Measurements from ENCODE around the gene SLC27A5. TPM values are rescaled to one million over a fixed set of nuclear protein-coding genes. Genes with fewer than 3 reads are reported as not detected.
A peak's percentile ranks its signal among the peaks of the same experiment; 100 is the strongest.

Gene SLC27A5
- total and polyA plus RNA-seq, 7 donors: 2.3 to 22.9 (median 7.8) TPM

DNA sequence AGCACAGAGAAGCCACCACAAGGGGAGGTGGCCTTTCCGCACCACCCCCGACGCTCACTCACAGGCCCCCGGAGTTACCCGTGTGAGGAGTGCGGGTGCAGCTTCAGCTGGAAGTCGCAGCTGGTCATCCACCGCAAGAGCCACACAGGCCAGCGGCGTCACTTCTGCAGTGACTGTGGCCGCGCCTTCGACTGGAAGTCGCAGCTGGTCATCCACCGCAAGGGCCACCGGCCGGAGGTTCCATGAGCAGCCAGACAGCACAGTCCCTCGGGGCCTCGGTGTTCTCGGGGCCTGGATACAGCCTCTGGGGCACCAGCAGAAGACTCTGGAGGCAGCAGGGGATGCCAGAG, 31.3 kb downstream of the SLC27A5 start:
- H3K9me3 ChIP-seq: no peaks in the 10 kb centered on the region
- TF ChIP-seq EP300 (IDR thresholded peaks at IDR 0.05) (no peak), POLR2A (IDR thresholded peaks at IDR 0.05) (no peak)
- TF ChIP-seq, protein P1, sequence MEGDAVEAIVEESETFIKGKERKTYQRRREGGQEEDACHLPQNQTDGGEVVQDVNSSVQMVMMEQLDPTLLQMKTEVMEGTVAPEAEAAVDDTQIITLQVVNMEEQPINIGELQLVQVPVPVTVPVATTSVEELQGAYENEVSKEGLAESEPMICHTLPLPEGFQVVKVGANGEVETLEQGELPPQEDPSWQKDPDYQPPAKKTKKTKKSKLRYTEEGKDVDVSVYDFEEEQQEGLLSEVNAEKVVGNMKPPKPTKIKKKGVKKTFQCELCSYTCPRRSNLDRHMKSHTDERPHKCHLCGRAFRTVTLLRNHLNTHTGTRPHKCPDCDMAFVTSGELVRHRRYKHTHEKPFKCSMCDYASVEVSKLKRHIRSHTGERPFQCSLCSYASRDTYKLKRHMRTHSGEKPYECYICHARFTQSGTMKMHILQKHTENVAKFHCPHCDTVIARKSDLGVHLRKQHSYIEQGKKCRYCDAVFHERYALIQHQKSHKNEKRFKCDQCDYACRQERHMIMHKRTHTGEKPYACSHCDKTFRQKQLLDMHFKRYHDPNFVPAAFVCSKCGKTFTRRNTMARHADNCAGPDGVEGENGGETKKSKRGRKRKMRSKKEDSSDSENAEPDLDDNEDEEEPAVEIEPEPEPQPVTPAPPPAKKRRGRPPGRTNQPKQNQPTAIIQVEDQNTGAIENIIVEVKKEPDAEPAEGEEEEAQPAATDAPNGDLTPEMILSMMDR (IDR thresholded peaks at IDR 0.05): no peak
- no peaks in the 10 kb centered on the region for H3K27me3 ChIP-seq
- WGBS, 2 donors: 93 to 94% methylated on average over 20 of the region's 20 CpGs
- H3K27ac ChIP-seq: no peak overlapping the region
- peaks cover 0 to 13% (median 13%) of the 10 kb centered on the region in 4 donors for H3K4me1 ChIP-seq
- intact Hi-C loops (cut with DNase I): no loop called here
- no peak for DNase-seq
- no peak overlapping the region for H3K4me3 ChIP-seq
- H3K36me3 ChIP-seq: peaks cover 0 to 32% (median 8%) of the 10 kb centered on the region in 4 donors

DNA sequence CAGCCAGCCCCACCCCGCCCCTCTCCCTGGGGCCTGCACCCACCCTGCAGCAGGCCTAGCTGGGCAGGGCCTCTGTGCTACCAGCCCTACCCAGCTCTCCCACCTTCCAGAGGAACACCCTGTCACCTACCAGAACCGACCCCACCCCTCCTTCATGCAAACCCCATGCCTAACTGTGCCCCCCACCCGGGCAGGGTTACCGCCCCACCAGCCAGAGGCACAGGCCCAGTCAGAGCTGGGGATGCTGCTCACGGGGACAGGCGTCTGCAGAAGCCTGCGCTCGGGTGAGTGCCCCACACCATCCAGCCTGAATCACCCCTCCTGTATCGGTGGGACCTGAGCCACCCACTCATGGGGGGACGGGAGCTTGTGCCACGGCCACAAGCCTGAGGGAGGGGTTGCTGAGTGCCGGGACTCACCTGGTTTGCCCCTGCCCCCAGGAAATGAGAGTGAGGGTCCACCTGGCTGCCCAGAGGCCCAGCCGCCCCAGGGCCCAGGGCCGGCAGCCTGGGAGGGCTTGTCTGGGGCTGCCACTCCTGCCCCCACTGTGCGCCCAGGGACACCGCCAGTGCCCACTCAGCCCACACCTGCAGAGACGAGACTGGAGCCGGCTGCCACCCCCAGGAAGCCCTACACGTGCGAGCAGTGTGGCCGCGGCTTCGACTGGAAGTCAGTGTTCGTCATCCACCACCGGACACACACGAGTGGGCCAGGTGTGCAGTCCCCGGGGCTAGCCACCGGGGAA, 31.9 kb downstream of the SLC27A5 start:
- Histone ChIP-seq H3K4me3 (no peak overlapping the region), H3K27ac (no peak overlapping the region), H3K36me3 (peaks cover 0 to 32% (median 8%) of the 10 kb centered on the region in 4 donors), H3K4me1 (peaks cover 0 to 19% (median 18%) of the 10 kb centered on the region in 4 donors), H3K27me3 (no peaks in the 10 kb centered on the region), H3K9me3 (no peaks in the 10 kb centered on the region)
- WGBS, 2 donors: 90 to 93% methylated on average over 28 of the region's 28 CpGs
- no peak for DNase-seq
- TF ChIP-seq POLR2A (IDR thresholded peaks at IDR 0.05) (no peak), POLR2AphosphoS5 (IDR thresholded peaks at IDR 0.05) (no peak), EP300 (IDR thresholded peaks at IDR 0.05) (no peak)
- TF ChIP-seq, protein P1 (IDR thresholded peaks at IDR 0.05): no peak
- intact Hi-C loops (cut with DNase I): no loop called here

DNA sequence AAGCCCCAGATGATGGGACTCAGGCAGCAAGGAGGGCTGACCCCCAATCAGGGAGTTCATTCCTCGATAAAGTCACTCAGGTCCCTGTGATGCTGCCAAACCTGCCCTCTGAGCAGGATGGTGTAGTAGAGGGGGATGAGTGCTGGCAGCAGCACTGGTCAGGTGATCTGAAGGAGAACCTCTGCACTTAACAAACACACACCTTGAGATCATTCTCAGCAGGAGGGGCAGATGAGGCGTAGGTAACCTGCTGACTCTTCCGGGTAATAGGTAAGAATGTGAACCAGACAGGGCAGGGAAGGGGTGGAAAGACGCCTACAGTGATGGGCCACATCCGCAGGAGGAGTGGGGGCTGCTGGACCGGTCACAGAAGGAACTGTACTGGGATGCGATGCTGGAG, 32.5 kb downstream of the SLC27A5 start:
- 87 to 88% methylated on average over 7 of the region's 7 CpGs for WGBS, 2 donors
- H3K27me3 ChIP-seq: no peaks in the 10 kb centered on the region
- no peaks in the 10 kb centered on the region for H3K9me3 ChIP-seq
- no peak for TF ChIP-seq POLR2A (IDR thresholded peaks at IDR 0.05)
- TF ChIP-seq EP300 (IDR thresholded peaks at IDR 0.05): no peak
- TF ChIP-seq, protein P1 (IDR thresholded peaks at IDR 0.05): no peak
- no peak for TF ChIP-seq POLR2AphosphoS5 (IDR thresholded peaks at IDR 0.05)
- H3K36me3 ChIP-seq: peaks cover 0 to 32% (median 8%) of the 10 kb centered on the region in 4 donors
- H3K4me3 ChIP-seq: no peak overlapping the region
- no peak for DNase-seq
- peaks cover 0 to 22% (median 21%) of the 10 kb centered on the region in 4 donors for H3K4me1 ChIP-seq
- intact Hi-C loops (cut with DNase I): no loop called here
- H3K27ac ChIP-seq: no peak overlapping the region

DNA sequence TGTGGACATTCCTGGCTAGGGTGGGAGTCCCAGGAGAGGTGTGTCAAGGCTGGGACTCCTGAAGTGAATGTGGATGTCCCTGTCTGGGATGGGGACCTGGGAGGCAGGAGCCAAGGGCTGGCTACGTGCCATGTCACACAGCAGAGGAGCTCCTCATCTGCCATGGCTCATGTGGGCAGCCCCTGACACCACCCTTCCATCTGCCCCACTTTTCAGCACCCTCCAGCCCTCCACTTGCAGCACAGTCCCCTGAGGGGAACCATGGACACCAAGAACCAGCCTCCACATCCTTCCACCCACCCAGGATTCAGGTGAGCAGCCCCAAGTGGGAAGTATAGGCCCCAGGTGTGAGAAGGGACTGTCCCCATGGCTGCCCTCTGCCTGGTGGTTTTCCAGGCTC, 33.9 kb downstream of the SLC27A5 start:
- Histone ChIP-seq H3K36me3 (peaks cover 2 to 39% (median 8%) of the 10 kb centered on the region in 4 donors), H3K4me1 (peaks cover 0 to 22% (median 21%) of the 10 kb centered on the region in 4 donors), H3K27me3 (no peaks in the 10 kb centered on the region), H3K27ac (peak overlapping the region in 1 of 4 donors; percentile 92), H3K4me3 (no peak overlapping the region), H3K9me3 (no peaks in the 10 kb centered on the region)
- 100% methylated on average over 1 of the region's 1 CpG for WGBS, 2 donors
- DNase-seq: no peak
- intact Hi-C loops (cut with DNase I): no loop called here
- TF ChIP-seq POLR2A (IDR thresholded peaks at IDR 0.05) (no peak), POLR2AphosphoS5 (IDR thresholded peaks at IDR 0.05) (no peak), EP300 (IDR thresholded peaks at IDR 0.05) (no peak)
- TF ChIP-seq, protein P1 (IDR thresholded peaks at IDR 0.05): no peak

All from sigmoid colon (tissue), 7 donors.